T-helper 1 cell treated with Interleukin-12 subunit alpha and Interleukin-12 subunit beta and Interleukin-4 antibody, amounts not matched to agents 30 μg/mL and 1 μg/mL, for 36 hours (primary cell): Measurements from ENCODE around the gene CALML6.

Experiments
- H3K27ac Mint-ChIP-seq: one replicate; pipeline ENCODE4 v1.8.0; 2021; ENCODE audit warnings: mild to moderate bottlenecking, mixed read lengths
- H3K27me3 Mint-ChIP-seq: one replicate; pipeline ENCODE4 v1.8.0; 2021; ENCODE audit warnings: low read depth, mixed read lengths
- H3K36me3 Mint-ChIP-seq: one replicate; pipeline ENCODE4 v1.8.0; 2021; ENCODE audit warnings: low read depth, mixed read lengths
- H3K4me1 Mint-ChIP-seq: one replicate; pipeline ENCODE4 v1.8.0; 2021; ENCODE audit warnings: low read depth, mixed read lengths
- H3K4me3 Mint-ChIP-seq: one replicate; pipeline ENCODE4 v1.8.0; 2021; ENCODE audit warnings: mild to moderate bottlenecking, moderate library complexity, mixed read lengths
- H3K9me3 Mint-ChIP-seq: one replicate; pipeline ENCODE4 v1.8.0; 2021; ENCODE audit warnings: mixed read lengths

Gene CALML6

DNA sequence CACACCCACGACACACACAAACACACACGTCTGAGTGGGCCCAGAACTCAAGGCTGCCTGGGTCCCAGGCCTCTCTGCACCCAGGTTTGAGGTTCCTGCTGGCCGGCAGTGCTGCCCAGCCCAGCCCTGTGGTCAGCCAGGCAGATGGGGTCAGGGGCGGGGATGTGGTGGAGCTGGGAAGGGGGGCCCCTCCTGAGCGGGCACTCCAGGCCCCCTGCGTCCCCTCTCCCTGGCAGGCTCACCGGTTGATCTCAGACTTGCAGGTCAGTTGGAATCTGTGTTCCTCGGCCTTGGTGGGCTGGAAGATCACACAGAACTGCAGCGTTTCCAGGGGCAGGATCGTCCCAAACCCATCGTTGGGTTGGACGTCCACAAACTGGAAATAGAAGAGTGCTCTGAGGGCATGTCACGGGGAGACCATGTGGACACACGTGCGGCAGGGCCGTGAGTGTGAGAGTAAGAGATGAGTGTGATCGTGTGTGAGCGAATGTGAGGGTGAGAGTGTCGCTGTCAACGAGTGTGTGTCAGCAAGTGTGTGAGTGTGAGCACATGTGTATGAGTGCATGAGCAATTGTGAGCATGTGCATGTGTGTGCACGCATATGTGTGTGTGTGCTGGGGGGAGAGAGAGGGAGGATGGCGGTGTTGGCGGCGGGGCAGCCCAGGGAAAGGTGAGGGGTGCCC is 23.7 kb downstream of the CALML6 start:
- peaks cover under 1% of the 10 kb centered on the region for H3K4me1 Mint-ChIP-seq

DNA sequence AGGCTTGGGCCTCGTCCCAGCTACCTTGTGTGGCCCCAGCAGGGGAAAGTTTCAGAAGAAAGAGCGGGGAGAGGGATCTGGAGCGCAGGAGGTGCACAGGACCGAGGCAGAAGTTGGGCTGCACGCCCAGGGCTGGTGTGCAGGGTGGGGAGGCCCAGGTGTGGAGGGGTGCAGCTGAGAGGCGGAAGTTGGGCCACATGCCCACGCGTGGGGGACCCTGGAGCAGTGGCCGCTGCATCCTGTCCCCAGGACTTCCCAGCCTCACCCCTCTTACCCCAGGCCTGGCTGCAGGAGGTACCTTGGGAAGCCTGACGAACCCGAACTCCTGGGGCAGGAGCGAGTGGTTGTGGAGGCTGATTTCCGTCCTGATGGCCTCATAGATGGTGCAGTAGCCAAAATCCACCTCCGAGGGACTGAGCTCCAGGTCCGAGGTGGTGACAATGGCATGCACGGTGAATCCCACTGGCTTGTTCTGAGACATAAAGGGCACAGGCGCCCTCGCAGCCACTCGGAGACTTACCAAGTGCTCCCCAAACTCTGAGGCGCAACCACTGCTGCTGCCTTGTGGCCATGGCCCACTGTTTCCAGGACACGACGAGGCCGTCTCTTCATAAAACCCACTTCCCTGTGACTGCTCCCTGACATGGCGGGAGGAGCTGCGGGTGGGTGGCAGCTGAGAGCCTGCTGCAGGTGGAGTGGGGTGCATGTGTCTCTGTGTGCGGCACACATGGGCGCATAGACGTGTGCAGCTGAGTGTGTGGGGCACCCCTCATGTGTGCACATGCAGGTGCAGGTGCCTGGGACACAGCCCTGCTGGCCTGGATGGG is 24.4 kb downstream of the CALML6 start:
- Mint-ChIP-seq H3K36me3 (peaks cover under 1% of the 10 kb centered on the region), H3K27ac (no peak overlapping the region), H3K4me3 (no peak overlapping the region), H3K27me3 (no peaks in the 10 kb centered on the region), H3K9me3 (peaks cover 12% of the 10 kb centered on the region), H3K4me1 (peaks cover 3% of the 10 kb centered on the region)

More for the DNA sequence above, 23.7 kb downstream of the CALML6 start:
- no peaks in the 10 kb centered on the region for H3K27me3 Mint-ChIP-seq
- H3K9me3 Mint-ChIP-seq = peaks cover 20% of the 10 kb centered on the region
- peaks cover 5% of the 10 kb centered on the region for H3K36me3 Mint-ChIP-seq
- no peak overlapping the region for H3K27ac Mint-ChIP-seq
- H3K4me3 Mint-ChIP-seq = no peak overlapping the region

DNA sequence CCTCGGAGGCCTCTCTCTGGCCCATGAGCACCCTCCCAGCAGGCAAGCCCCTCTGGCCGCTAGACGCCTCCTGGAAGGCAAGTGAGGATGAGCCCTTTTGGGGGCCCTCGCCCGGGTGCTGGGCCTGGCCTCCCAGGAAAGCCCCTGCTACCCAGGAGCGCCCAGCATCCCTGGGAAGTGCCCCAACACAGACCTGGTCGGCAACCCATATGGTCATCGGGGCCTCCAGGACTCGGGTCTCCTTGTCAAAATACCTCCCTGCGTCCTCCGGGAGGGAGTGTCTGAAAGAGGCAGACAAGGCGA is 25.0 kb downstream of the CALML6 start:
- H3K27me3 Mint-ChIP-seq = no peaks in the 10 kb centered on the region
- peaks cover 3% of the 10 kb centered on the region for H3K4me1 Mint-ChIP-seq
- H3K4me3 Mint-ChIP-seq = no peak overlapping the region
- no peak overlapping the region for H3K27ac Mint-ChIP-seq
- peaks cover 6% of the 10 kb centered on the region for H3K9me3 Mint-ChIP-seq
- H3K36me3 Mint-ChIP-seq = no peaks in the 10 kb centered on the region

- H3K36me3 Mint-ChIP-seq = no peaks in the 10 kb centered on the region
- H3K27ac Mint-ChIP-seq = no peak overlapping the region
- H3K9me3 Mint-ChIP-seq = no peaks in the 10 kb centered on the region
- H3K4me3 Mint-ChIP-seq = no peak overlapping the region
- no peaks in the 10 kb centered on the region for H3K27me3 Mint-ChIP-seq
- peaks cover 3% of the 10 kb centered on the region for H3K4me1 Mint-ChIP-seq
Measured at GRCh38 chr1:1941211-1941841, 26.3 kb downstream of the CALML6 start.

- Mint-ChIP-seq H3K4me1 (peaks cover 3% of the 10 kb centered on the region), H3K27me3 (no peaks in the 10 kb centered on the region), H3K36me3 (no peaks in the 10 kb centered on the region), H3K27ac (no peak overlapping the region), H3K4me3 (no peak overlapping the region), H3K9me3 (no peaks in the 10 kb centered on the region)
Measured at GRCh38 chr1:1941868-1942752, 27.1 kb downstream of the CALML6 start.

- H3K9me3 Mint-ChIP-seq = no peaks in the 10 kb centered on the region
- H3K36me3 Mint-ChIP-seq = no peaks in the 10 kb centered on the region
- H3K4me3 Mint-ChIP-seq = no peak overlapping the region
- H3K27ac Mint-ChIP-seq = no peak overlapping the region
- H3K27me3 Mint-ChIP-seq = no peaks in the 10 kb centered on the region
- peaks cover 3% of the 10 kb centered on the region for H3K4me1 Mint-ChIP-seq
Measured at GRCh38 chr1:1942753-1943656, 27.9 kb downstream of the CALML6 start.

DNA sequence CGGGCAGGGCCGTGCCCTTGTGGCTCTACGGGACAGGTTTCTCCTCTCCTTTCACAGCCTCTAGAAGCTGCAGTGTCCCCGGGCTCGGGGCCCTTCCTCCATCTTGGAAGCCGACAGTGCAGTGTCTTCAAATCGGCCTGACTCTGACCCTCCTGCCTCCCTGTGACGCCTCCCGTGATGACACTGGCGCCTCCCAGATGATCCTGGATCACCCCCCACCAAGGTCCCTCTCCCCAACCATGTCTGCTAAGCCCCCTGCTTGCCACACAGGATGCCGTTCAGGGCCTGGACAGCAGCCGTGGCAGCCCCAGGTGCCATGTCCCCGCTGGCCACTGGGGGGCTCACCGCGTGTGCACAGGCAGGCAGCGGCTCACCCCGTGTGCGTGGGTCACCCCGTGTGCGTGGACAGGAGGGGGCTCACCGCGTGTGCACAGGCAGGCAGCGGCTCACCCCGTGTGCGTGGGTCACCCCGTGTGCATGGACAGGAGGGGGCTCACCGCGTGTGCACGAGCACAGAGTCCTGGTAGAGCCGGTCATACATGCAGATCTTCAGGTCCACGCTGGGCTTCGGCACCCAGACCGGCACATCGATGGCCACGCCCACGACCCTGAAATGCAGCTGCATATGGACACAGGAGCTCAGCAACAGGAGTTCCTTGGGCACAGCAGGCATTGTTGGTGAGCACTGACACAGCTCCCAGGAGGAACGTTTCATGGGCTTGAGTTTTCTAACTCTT is 28.9 kb downstream of the CALML6 start:
- Mint-ChIP-seq H3K4me3 (no peak overlapping the region), H3K36me3 (no peaks in the 10 kb centered on the region), H3K27ac (no peak overlapping the region), H3K27me3 (no peaks in the 10 kb centered on the region), H3K9me3 (no peaks in the 10 kb centered on the region), H3K4me1 (peaks cover 3% of the 10 kb centered on the region)

GRCh38 chr1:1945782-1946393 is 30.8 kb downstream of the CALML6 start:
- no peak overlapping the region for H3K4me3 Mint-ChIP-seq
- no peak overlapping the region for H3K27ac Mint-ChIP-seq
- no peaks in the 10 kb centered on the region for H3K27me3 Mint-ChIP-seq
- no peaks in the 10 kb centered on the region for H3K36me3 Mint-ChIP-seq
- peaks cover 3% of the 10 kb centered on the region for H3K4me1 Mint-ChIP-seq
- peaks cover 11% of the 10 kb centered on the region for H3K9me3 Mint-ChIP-seq

GRCh38 chr1:1946540-1946939 is 31.5 kb downstream of the CALML6 start:
- H3K4me1 Mint-ChIP-seq = peaks cover 3% of the 10 kb centered on the region
- H3K36me3 Mint-ChIP-seq = no peaks in the 10 kb centered on the region
- peaks cover 17% of the 10 kb centered on the region for H3K9me3 Mint-ChIP-seq
- H3K27ac Mint-ChIP-seq = no peak overlapping the region
- no peak overlapping the region for H3K4me3 Mint-ChIP-seq
- H3K27me3 Mint-ChIP-seq = no peaks in the 10 kb centered on the region

DNA sequence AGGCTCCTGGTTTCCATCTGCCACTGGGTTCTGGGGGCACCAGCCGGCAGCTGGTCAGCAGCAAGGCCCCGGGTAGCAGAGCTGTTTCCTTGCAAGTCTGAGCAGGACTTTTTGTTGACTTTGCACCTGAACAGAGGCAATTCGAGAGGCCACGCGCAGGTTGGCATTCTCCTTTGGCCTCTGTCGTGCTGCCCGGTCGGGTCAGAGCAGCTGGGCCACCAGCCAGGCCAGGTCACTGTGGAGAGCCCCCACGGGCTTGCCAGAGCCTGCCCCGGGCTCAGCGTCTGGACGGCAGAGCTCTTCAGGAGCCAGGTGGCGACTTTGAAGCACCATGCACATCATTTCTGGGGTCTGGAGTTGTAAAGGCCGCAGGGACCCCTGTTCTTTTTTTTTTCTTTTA is 32.4 kb downstream of the CALML6 start:
- no peak overlapping the region for H3K27ac Mint-ChIP-seq
- peaks cover 17% of the 10 kb centered on the region for H3K9me3 Mint-ChIP-seq
- H3K4me3 Mint-ChIP-seq = no peak overlapping the region
- no peaks in the 10 kb centered on the region for H3K36me3 Mint-ChIP-seq
- H3K27me3 Mint-ChIP-seq = no peaks in the 10 kb centered on the region
- peaks cover 3% of the 10 kb centered on the region for H3K4me1 Mint-ChIP-seq

GRCh38 chr1:1948783-1949182 is 33.7 kb downstream of the CALML6 start:
- Mint-ChIP-seq H3K4me3 (no peak overlapping the region), H3K27me3 (no peaks in the 10 kb centered on the region), H3K4me1 (peaks cover 2% of the 10 kb centered on the region), H3K9me3 (peaks cover 17% of the 10 kb centered on the region), H3K36me3 (no peaks in the 10 kb centered on the region), H3K27ac (no peak overlapping the region)

GRCh38 chr1:1950940-1951339 is 35.9 kb downstream of the CALML6 start:
- Mint-ChIP-seq H3K4me3 (no peak overlapping the region), H3K27ac (no peak overlapping the region), H3K9me3 (peaks cover 17% of the 10 kb centered on the region), H3K36me3 (no peaks in the 10 kb centered on the region), H3K27me3 (no peaks in the 10 kb centered on the region), H3K4me1 (no peaks in the 10 kb centered on the region)

DNA sequence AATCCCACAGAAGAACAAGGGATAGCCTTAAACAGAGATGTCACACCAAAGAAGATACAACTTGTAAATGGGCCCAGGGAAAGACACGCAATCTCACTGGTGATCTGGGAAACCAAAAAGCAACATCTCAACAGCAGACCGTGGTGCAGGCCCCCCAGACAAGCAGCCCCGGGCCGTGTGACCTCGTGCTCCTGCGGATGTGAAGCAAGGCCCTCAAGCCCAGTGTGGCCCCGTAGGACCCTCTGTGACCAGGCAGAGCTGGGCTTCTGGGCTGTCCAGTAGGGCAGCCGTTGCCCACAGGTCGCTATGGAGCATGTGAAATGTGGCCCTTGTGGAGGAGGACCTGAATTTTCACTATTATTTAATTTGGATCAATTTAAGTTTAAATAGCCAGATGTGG is 39.0 kb downstream of the CALML6 start:
- no peak overlapping the region for H3K4me3 Mint-ChIP-seq
- H3K27ac Mint-ChIP-seq = no peak overlapping the region
- H3K4me1 Mint-ChIP-seq = no peaks in the 10 kb centered on the region
- no peaks in the 10 kb centered on the region for H3K36me3 Mint-ChIP-seq
- no peaks in the 10 kb centered on the region for H3K27me3 Mint-ChIP-seq
- peaks cover 17% of the 10 kb centered on the region for H3K9me3 Mint-ChIP-seq
